ENCODE measurements around the gene GRM5. TPM values are rescaled to one million over a fixed set of nuclear protein-coding genes. Genes with fewer than 3 reads are reported as not detected.

GRM5 gene
- total RNA-seq, 1 experiment from 2014 or later = not detected

DNA sequence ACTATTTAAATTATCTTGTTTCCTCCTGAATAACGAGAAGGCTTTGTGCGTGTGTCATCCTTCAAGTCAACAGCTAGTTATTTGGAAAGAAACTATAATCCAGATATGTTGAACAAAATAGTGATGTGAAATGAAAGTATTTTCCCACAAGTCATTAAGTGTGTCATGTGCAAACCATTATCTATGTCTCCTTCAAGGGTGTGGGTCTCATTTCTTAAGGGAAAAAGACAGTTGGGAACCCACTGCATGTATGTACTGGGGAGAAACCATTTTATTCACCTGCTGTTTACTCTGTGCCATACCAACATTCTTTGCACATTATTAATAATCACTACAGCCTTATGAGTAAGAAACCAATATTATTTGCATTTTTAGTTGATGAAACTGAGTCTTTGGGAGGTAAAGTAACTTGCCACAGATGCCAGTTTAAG, 582.9 kb downstream of the GRM5 start:
- H3K4me1 ChIP-seq (replicated peaks; ENCODE audit: insufficient read depth) = no peaks in the 10 kb centered on the region
- H4K20me1 ChIP-seq (ENCODE audit: insufficient read depth) = no peaks in the 10 kb centered on the region
- no peaks in the 10 kb centered on the region for H3K36me3 ChIP-seq (ENCODE audit: low read depth)
- no TSS peak for BruUV-seq (replicated peaks)
- no peak for TF ChIP-seq EZH2 (IDR thresholded peaks at IDR 0.05; ENCODE audit: low read depth)
- TF ChIP-seq, protein P1, sequence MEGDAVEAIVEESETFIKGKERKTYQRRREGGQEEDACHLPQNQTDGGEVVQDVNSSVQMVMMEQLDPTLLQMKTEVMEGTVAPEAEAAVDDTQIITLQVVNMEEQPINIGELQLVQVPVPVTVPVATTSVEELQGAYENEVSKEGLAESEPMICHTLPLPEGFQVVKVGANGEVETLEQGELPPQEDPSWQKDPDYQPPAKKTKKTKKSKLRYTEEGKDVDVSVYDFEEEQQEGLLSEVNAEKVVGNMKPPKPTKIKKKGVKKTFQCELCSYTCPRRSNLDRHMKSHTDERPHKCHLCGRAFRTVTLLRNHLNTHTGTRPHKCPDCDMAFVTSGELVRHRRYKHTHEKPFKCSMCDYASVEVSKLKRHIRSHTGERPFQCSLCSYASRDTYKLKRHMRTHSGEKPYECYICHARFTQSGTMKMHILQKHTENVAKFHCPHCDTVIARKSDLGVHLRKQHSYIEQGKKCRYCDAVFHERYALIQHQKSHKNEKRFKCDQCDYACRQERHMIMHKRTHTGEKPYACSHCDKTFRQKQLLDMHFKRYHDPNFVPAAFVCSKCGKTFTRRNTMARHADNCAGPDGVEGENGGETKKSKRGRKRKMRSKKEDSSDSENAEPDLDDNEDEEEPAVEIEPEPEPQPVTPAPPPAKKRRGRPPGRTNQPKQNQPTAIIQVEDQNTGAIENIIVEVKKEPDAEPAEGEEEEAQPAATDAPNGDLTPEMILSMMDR (conservative IDR thresholded peaks at IDR 0.05) = no peak
- intact Hi-C loops (cut with micrococcal nuclease; ENCODE audit: unreplicated experiment) = loop anchor here (5.0 kb wide), 1 partner anchor 81 kb away; no protein-coding TSS in a partner anchor
- H3K27me3 ChIP-seq (ENCODE audit: insufficient read depth, low read depth) = no peaks in the 10 kb centered on the region
- no peaks in the 10 kb centered on the region for H3K79me2 ChIP-seq (ENCODE audit: low read depth)
- no peaks in the 10 kb centered on the region for H3K9me2 ChIP-seq (ENCODE audit: insufficient read depth)
- H3K9me3 ChIP-seq (ENCODE audit: insufficient read depth, low read depth) = no peaks in the 10 kb centered on the region
- POLR2A ChIA-PET (ENCODE audit: unreplicated experiment) = no interaction called here
- H3K27ac ChIP-seq = no peak overlapping the region
- H2AFZ ChIP-seq = no peak overlapping the region
- no peaks in the 10 kb centered on the region for H3F3A ChIP-seq (ENCODE audit: insufficient read depth, low read depth)
- no peak overlapping the region for H3K4me3 ChIP-seq
- CTCF ChIA-PET = no interaction called here
- DNase-seq = peak in 1 of 2 experiments; percentile 40
- no peak overlapping the region for H3K4me2 ChIP-seq

DNA sequence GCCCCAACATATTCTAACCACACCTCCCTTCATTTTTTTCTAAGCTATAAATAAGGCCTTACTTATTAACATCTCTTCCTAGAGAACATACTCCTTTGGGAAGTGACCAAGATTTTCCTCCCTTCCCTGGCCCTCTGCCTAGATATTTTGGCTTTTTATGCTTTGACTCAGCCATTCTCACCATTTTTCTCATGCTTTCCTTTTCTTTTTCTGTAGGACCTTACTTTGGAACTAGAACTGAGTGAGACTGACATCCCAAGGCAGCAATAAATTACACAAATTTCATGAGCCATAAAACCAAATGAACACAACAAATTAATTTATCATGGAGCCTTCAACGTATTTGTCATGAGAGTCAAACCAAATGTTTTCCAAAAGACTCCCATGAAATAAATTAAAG, 585.6 kb downstream of the GRM5 start:
- Histone ChIP-seq H3K4me3 (no peak overlapping the region), H2AFZ (no peak overlapping the region), H3K27me3 (ENCODE audit: insufficient read depth, low read depth) (no peaks in the 10 kb centered on the region), H3K27ac (no peak overlapping the region), H3K36me3 (ENCODE audit: low read depth) (no peaks in the 10 kb centered on the region), H3K79me2 (ENCODE audit: low read depth) (no peaks in the 10 kb centered on the region), H3K4me2 (no peak overlapping the region), H3K9me2 (ENCODE audit: insufficient read depth) (no peaks in the 10 kb centered on the region), H3K9me3 (ENCODE audit: insufficient read depth, low read depth) (no peaks in the 10 kb centered on the region), H3K4me1 (replicated peaks; ENCODE audit: insufficient read depth) (no peaks in the 10 kb centered on the region), H4K20me1 (ENCODE audit: insufficient read depth) (no peaks in the 10 kb centered on the region), H3F3A (ENCODE audit: insufficient read depth, low read depth) (no peaks in the 10 kb centered on the region)
- DNase-seq = peak in 1 of 2 experiments; percentile 17
- ChIA-PET CTCF (no interaction called here), POLR2A (ENCODE audit: unreplicated experiment) (no interaction called here)
- TF ChIP-seq, protein P1 (conservative IDR thresholded peaks at IDR 0.05) = no peak
- no peak for TF ChIP-seq EZH2 (IDR thresholded peaks at IDR 0.05; ENCODE audit: low read depth)
- intact Hi-C loops (cut with micrococcal nuclease; ENCODE audit: unreplicated experiment) = loop anchor here (5.0 kb wide), 1 partner anchor 78 kb away; no protein-coding TSS in a partner anchor
- BruUV-seq (replicated peaks) = no TSS peak

DNA sequence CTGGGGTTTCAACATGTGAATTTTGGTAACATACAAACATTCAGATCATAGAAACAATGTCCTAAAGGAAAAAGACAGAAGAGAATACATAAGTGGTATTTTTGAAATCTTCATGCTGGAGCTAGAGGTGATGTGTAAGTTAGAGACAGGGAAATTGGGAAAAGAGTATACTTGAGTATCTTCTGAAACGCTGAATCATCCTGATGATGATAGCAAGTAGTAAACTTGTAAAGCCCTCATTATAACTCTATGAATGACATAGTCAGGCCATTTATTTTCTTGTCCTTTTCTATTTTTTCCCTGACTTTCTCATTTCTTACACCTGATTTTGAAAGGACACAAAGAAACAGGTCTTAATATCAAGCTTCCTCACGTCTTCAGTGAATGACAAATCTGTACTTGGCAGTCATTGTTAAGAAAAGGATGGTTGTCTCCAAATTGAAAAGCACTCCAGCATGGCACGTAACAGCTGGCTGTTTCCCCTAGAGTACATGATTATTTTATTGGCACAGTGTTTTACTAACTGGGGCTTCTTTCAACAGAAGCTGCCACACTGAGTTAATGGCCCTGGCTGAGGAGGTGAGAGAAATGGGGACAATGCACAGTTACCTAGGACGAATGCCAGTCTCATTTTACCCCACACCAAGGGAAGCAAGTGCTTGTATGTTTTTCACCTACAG, 587.5 kb downstream of the GRM5 start:
- H3K4me1 ChIP-seq (replicated peaks; ENCODE audit: insufficient read depth) = no peaks in the 10 kb centered on the region
- no peak for DNase-seq
- no TSS peak for BruUV-seq (replicated peaks)
- peak overlapping the region; percentile 47; the same call in 1 of the 2 replicates for H2AFZ ChIP-seq
- ChIA-PET POLR2A (ENCODE audit: unreplicated experiment) (interaction anchor here (0.6 kb wide), 1 partner anchor 88 kb away, joined by 9 read pairs; no protein-coding TSS in a partner anchor), CTCF (no interaction called here)
- H3K4me3 ChIP-seq = no peak overlapping the region
- TF ChIP-seq, protein P1 (conservative IDR thresholded peaks at IDR 0.05) = no peak
- no peak for TF ChIP-seq EZH2 (IDR thresholded peaks at IDR 0.05; ENCODE audit: low read depth)
- no peaks in the 10 kb centered on the region for H3K9me3 ChIP-seq (ENCODE audit: insufficient read depth, low read depth)
- no peak overlapping the region for H3K4me2 ChIP-seq
- no peaks in the 10 kb centered on the region for H3F3A ChIP-seq (ENCODE audit: insufficient read depth, low read depth)
- no peaks in the 10 kb centered on the region for H3K36me3 ChIP-seq (ENCODE audit: low read depth)
- intact Hi-C loops (cut with micrococcal nuclease; ENCODE audit: unreplicated experiment) = no loop called here
- no peaks in the 10 kb centered on the region for H4K20me1 ChIP-seq (ENCODE audit: insufficient read depth)
- H3K9me2 ChIP-seq (ENCODE audit: insufficient read depth) = no peaks in the 10 kb centered on the region
- H3K27me3 ChIP-seq (ENCODE audit: insufficient read depth, low read depth) = no peaks in the 10 kb centered on the region
- no peaks in the 10 kb centered on the region for H3K79me2 ChIP-seq (ENCODE audit: low read depth)
- H3K27ac ChIP-seq = no peak overlapping the region

All from PC-9 (cell line).